ENCODE measurements around the gene IL1RAPL2. TPM values are rescaled to one million over a fixed set of nuclear protein-coding genes. Genes with fewer than 3 reads are reported as not detected.

IL1RAPL2 gene
- total RNA-seq, 4 donors from 2014 or later: 0.50 to 1.3 (median 0.67) TPM

DNA sequence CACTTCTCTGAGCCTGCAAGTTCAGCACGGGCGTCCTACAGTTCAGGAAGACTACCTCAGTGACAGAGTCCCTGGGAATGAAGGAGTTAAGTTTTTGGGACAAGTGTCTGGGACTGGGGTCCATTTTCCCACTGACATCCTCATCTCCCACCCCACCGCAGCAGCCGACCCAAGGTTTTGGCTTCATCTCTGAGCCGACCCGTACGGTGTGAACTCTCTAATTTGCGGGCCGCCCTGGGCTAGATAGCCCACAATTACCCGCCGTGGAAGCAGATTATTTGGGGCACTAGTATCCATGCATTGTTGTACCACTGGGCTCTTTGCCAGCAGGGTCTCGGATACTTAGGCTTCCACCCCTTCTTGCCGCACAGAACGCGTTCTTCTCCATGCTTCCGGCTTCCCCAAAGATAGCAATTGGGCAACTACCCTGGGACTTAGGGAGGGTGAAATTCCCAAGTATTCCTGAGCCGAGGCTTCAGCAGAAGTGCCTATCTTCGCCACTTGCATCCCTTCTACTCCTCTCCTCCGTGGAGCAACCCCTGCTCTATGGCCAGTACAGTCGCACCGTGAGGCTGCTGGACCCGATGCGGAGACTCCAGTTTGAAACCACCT is 2.4 kb downstream of the IL1RAPL2 start:
- H3K27me3 ChIP-seq: peaks cover 0 to 44% (median 12%) of the 10 kb centered on the region in 4 donors
- no peaks in the 10 kb centered on the region for H3K36me3 ChIP-seq
- peaks cover 0 to 22% (median 0%) of the 10 kb centered on the region in 4 donors for H3K4me1 ChIP-seq
- peak overlapping the region in 1 of 4 donors; percentile 15 for H3K4me3 ChIP-seq
- H3K9me3 ChIP-seq: no peaks in the 10 kb centered on the region
- TF ChIP-seq, protein P1, sequence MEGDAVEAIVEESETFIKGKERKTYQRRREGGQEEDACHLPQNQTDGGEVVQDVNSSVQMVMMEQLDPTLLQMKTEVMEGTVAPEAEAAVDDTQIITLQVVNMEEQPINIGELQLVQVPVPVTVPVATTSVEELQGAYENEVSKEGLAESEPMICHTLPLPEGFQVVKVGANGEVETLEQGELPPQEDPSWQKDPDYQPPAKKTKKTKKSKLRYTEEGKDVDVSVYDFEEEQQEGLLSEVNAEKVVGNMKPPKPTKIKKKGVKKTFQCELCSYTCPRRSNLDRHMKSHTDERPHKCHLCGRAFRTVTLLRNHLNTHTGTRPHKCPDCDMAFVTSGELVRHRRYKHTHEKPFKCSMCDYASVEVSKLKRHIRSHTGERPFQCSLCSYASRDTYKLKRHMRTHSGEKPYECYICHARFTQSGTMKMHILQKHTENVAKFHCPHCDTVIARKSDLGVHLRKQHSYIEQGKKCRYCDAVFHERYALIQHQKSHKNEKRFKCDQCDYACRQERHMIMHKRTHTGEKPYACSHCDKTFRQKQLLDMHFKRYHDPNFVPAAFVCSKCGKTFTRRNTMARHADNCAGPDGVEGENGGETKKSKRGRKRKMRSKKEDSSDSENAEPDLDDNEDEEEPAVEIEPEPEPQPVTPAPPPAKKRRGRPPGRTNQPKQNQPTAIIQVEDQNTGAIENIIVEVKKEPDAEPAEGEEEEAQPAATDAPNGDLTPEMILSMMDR (IDR thresholded peaks at IDR 0.05): no peak
- no peak for TF ChIP-seq POLR2A (IDR thresholded peaks at IDR 0.05; ENCODE audit: low read depth)
- TF ChIP-seq EP300 (IDR thresholded peaks at IDR 0.05): no peak
- TF ChIP-seq POLR2AphosphoS5 (IDR thresholded peaks at IDR 0.05): no peak
- DNase-seq (ENCODE audit: extremely low spot score): no peak
- 59% methylated on average over 23 of the region's 23 CpGs for WGBS
- no peak overlapping the region for H3K27ac ChIP-seq (replicated peaks in 1 of 4)
- intact Hi-C loops (cut with DNase I): no loop called here

DNA sequence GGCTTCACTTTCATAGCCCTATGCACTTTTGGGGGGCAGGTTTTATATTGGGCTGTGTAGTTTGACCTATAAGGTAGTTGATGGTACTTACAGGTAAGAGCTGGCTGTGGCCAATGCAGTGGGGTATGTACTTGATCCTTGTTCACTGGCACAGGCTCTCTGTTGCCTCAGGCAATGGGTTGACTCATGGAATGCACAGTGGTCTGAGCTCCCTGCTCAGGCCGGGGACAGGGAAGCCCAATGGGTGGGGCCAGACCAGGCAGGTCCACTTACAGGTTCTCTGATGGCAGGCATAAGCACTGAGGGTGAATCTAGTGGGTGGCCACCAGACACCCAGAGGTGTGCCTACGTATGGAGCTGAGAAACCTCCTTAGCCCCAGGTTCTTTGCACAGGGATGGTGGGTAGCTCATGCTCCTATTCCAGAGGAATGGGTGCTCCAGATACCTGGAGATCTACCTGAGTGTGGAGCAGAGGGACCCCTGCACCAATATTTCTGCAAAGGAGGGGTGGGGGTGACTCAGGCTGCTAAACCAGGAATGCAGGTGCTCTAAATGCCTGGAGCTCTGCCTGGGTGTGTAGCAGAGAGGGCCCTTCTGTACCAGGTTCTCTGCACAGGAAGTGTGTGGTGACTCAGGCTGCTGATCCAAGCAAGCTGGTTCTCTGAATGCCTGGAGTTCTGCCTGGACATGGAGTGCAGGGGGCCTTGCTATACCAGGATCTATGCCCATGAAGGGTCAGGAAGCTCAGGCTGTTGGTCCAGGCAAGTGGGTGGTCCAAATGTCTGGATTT is 52.3 kb downstream of the IL1RAPL2 start:
- Histone ChIP-seq H3K4me1 (no peaks in the 10 kb centered on the region), H3K27ac (replicated peaks in 1 of 4) (no peak overlapping the region), H3K4me3 (no peak overlapping the region), H3K27me3 (no peaks in the 10 kb centered on the region), H3K9me3 (no peaks in the 10 kb centered on the region), H3K36me3 (no peaks in the 10 kb centered on the region)
- WGBS: 25% methylated on average over 1 of the region's 2 CpGs
- TF ChIP-seq POLR2A (IDR thresholded peaks at IDR 0.05; ENCODE audit: low read depth) (no peak), POLR2AphosphoS5 (IDR thresholded peaks at IDR 0.05) (no peak), EP300 (IDR thresholded peaks at IDR 0.05) (no peak)
- TF ChIP-seq, protein P1 (IDR thresholded peaks at IDR 0.05): no peak
- intact Hi-C loops (cut with DNase I): no loop called here
- DNase-seq (ENCODE audit: extremely low spot score): no peak

DNA sequence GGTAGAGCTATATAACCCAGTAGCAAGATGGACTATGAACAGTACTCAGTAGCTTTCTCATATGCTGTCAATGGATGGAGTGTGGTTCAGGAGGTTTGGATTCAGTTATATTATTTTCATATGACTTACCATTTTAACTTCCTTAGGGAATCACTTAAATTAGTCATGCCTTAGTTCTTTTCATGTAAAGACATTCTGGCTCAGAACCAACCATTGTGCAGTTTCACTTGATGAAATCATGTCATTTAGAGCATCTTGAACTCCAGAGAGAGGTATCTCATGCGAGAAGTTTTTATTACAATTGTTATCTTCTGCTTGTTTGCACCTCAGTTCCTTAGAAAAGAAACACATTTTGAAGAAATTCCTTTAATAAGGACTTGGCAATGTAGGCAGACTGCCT is 55.8 kb downstream of the IL1RAPL2 start:
- 67% methylated on average over 1 of the region's 1 CpG for WGBS
- Histone ChIP-seq H3K27ac (replicated peaks in 1 of 4) (no peak overlapping the region), H3K36me3 (no peaks in the 10 kb centered on the region), H3K4me1 (no peaks in the 10 kb centered on the region), H3K9me3 (no peaks in the 10 kb centered on the region), H3K4me3 (no peak overlapping the region), H3K27me3 (no peaks in the 10 kb centered on the region)
- DNase-seq (ENCODE audit: extremely low spot score): no peak
- TF ChIP-seq POLR2AphosphoS5 (IDR thresholded peaks at IDR 0.05): no peak
- intact Hi-C loops (cut with DNase I): no loop called here

DNA sequence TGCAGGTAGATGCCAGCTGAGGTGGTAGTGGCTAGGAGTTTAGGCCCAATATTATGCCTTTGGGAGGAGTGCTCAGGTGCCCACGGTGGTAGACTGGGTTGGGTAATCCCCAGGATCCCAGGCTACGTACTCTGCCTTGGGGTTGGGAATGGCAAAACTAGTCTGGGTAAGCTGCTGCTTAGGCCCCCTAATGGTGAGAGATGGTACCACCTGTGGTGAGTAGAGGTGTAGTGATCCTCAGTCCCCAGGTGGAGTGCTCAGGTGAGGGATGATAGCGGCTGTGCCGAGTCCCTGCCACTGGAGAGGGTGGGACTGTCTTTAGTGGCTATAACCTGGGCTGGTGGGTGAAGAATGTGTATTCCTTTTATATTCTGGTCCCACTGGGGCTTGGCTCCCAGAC is 75.2 kb downstream of the IL1RAPL2 start:
- DNase-seq (ENCODE audit: extremely low spot score): no peak
- TF ChIP-seq, protein P1 (IDR thresholded peaks at IDR 0.05): no peak
- TF ChIP-seq POLR2A (IDR thresholded peaks at IDR 0.05; ENCODE audit: low read depth) (no peak), EP300 (IDR thresholded peaks at IDR 0.05) (no peak), POLR2AphosphoS5 (IDR thresholded peaks at IDR 0.05) (no peak)
- H3K27me3 ChIP-seq: no peaks in the 10 kb centered on the region
- H3K4me3 ChIP-seq: no peak overlapping the region
- H3K4me1 ChIP-seq: no peaks in the 10 kb centered on the region
- no peak overlapping the region for H3K27ac ChIP-seq (replicated peaks in 1 of 4)
- H3K9me3 ChIP-seq: peaks cover 0 to 27% (median 0%) of the 10 kb centered on the region in 4 donors
- H3K36me3 ChIP-seq: no peaks in the 10 kb centered on the region
- intact Hi-C loops (cut with DNase I): no loop called here
- WGBS: 87% methylated on average over 2 of the region's 4 CpGs

DNA sequence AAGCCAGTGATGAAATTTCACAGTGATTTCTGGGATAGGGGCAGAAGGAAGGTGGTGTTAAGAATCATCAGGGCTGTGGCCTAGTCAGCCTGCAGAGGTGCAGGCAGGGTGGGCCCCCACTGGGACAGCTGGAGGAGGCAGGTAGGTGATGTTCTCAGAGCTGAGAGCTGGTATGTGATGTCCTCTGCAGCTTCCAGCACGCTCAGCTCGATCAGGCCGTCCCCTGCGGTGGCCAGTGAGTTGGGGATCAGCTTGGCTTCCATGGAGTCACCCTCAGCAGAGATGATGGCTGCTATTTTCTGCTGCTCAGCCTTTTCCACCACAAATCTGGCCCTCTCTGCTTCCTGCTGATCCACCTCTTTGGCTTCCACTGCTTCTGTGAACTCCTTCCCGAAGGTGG is 81.1 kb downstream of the IL1RAPL2 start:
- Histone ChIP-seq H3K9me3 (no peaks in the 10 kb centered on the region), H3K4me1 (no peaks in the 10 kb centered on the region), H3K27ac (replicated peaks in 1 of 4) (no peak overlapping the region), H3K4me3 (no peak overlapping the region), H3K27me3 (no peaks in the 10 kb centered on the region), H3K36me3 (no peaks in the 10 kb centered on the region)
- no peak for TF ChIP-seq POLR2A (IDR thresholded peaks at IDR 0.05; ENCODE audit: low read depth)
- TF ChIP-seq EP300 (IDR thresholded peaks at IDR 0.05): no peak
- no peak for TF ChIP-seq POLR2AphosphoS5 (IDR thresholded peaks at IDR 0.05)
- TF ChIP-seq, protein P1 (IDR thresholded peaks at IDR 0.05): no peak
- no peak for DNase-seq (ENCODE audit: extremely low spot score)
- WGBS: 81% methylated on average over 5 of the region's 5 CpGs
- intact Hi-C loops (cut with DNase I): no loop called here

Measured in esophagus muscularis mucosa (tissue), 4 donors.